Liver (tissue), 9 donors: ENCODE results near the gene POU2AF3. TPM values are rescaled to one million over a fixed set of nuclear protein-coding genes. Genes with fewer than 3 reads are reported as not detected.

ENCODE experiments used
- DNase-seq: peaks from one replicate; pipeline ENCODE4 v3.0.0-alpha.2; 2017; ENCODE audit warnings: low spot score
- H3K27ac ChIP-seq, 2 donors: one replicate each; pipeline ENCODE4 v1.7.0; 2013; ENCODE audit warnings: inconsistent platforms in 2 of 2, low read length in 2 of 2, control low read depth in 1 of 2, low read depth in 1 of 2, mild to moderate bottlenecking in 1 of 2
- H3K27me3 ChIP-seq, 4 donors: one replicate each; pipeline versions ENCODE4 v1.6.1 to v1.7.0; 2013; ENCODE audit warnings: low read length in 3 of 4, inconsistent platforms in 1 of 4, mild to moderate bottlenecking in 1 of 4, moderate library complexity in 1 of 4; ENCODE audit not compliant: control insufficient read depth in 4 of 4, insufficient read depth in 4 of 4
- H3K36me3 ChIP-seq, 4 donors: one replicate each; pipeline versions ENCODE4 v1.6.1 to v1.7.0; 2013; ENCODE audit warnings: low read length in 3 of 4, mild to moderate bottlenecking in 3 of 4, low read depth in 1 of 4, moderate library complexity in 1 of 4; ENCODE audit not compliant: control insufficient read depth in 4 of 4, insufficient read depth in 3 of 4
- H3K4me1 ChIP-seq, 4 donors: one replicate each; pipeline versions ENCODE4 v1.6.1 to v1.7.0; 2013; ENCODE audit warnings: low read length in 3 of 4, mild to moderate bottlenecking in 3 of 4, moderate library complexity in 1 of 4; ENCODE audit not compliant: control insufficient read depth in 4 of 4, insufficient read depth in 4 of 4
- H3K4me3 ChIP-seq, 3 donors: one replicate each; pipeline versions ENCODE4 v1.6.1 to v1.7.0; 2013; ENCODE audit warnings: low read length in 3 of 3, control low read depth in 1 of 3, low read depth in 1 of 3, mild to moderate bottlenecking in 1 of 3
- H3K9ac ChIP-seq, 2 donors: one replicate each; pipeline ENCODE4 v1.7.0; 2013; ENCODE audit warnings: low read length in 2 of 2, mild to moderate bottlenecking in 2 of 2, moderate library complexity in 2 of 2, control low read depth in 1 of 2, low read depth in 1 of 2
- H3K9me3 ChIP-seq, 4 donors: one replicate each; pipeline versions ENCODE4 v1.6.1 to v1.7.0; 2013; ENCODE audit warnings: low read length in 3 of 4; ENCODE audit not compliant: control insufficient read depth in 4 of 4
- ATF3 ChIP-seq: IDR thresholded peaks from 2 replicates; pipeline ENCODE4 v1.6.1; 2016; ENCODE audit warnings: antibody characterized with exemption
- CTCF ChIP-seq: fragments of 150-350 bp; IDR thresholded peaks from 2 replicates; pipeline ENCODE4 v1.5.1; 2017; ENCODE audit warnings: improper control_type of control experiment, low read depth, low read length; ENCODE audit not compliant: missing input control
- EGR1 ChIP-seq, 2 donors: IDR thresholded peaks; 2 replicates each; pipeline ENCODE4 v1.6.1; 2016 to 2018; ENCODE audit warnings: antibody characterized with exemption in 2 of 2, low read depth in 2 of 2
- FOXA1 ChIP-seq: IDR thresholded peaks from 2 replicates; pipeline ENCODE4 v1.6.1; 2016; ENCODE audit warnings: antibody characterized with exemption
- FOXA2 ChIP-seq: IDR thresholded peaks from 2 replicates; pipeline ENCODE4 v1.6.1; 2016; ENCODE audit warnings: antibody characterized with exemption
- GABPA ChIP-seq, 2 donors: IDR thresholded peaks in 1 of 2; conservative IDR thresholded peaks in 1 of 2; 2 replicates each; pipeline ENCODE4 v1.6.1; 2016; ENCODE audit warnings: antibody characterized with exemption in 2 of 2, mild to moderate bottlenecking in 1 of 2, moderate library complexity in 1 of 2
- HNF4A ChIP-seq, 2 donors: conservative IDR thresholded peaks; 2 replicates each; pipeline ENCODE4 v1.6.1; 2016; ENCODE audit warnings: antibody characterized with exemption in 2 of 2, mild to moderate bottlenecking in 2 of 2
- HNF4G ChIP-seq: IDR thresholded peaks from 2 replicates; pipeline ENCODE4 v1.6.1; 2016; ENCODE audit warnings: antibody characterized with exemption
- JUND ChIP-seq, 2 donors: IDR thresholded peaks; 2 replicates each; pipeline ENCODE4 v1.6.1; 2016; ENCODE audit warnings: antibody characterized with exemption in 2 of 2
- MAX ChIP-seq: IDR thresholded peaks from 2 replicates; pipeline ENCODE4 v1.6.1; 2016; ENCODE audit warnings: antibody characterized with exemption
- RAD21 ChIP-seq, 2 donors: IDR thresholded peaks; 2 replicates each; pipeline ENCODE4 v1.6.1; 2016; ENCODE audit warnings: antibody characterized with exemption in 2 of 2, mild to moderate bottlenecking in 2 of 2
- REST ChIP-seq: IDR thresholded peaks from 2 replicates; pipeline ENCODE4 v1.6.1; 2016; ENCODE audit warnings: antibody characterized with exemption, mild to moderate bottlenecking
- RXRA ChIP-seq, 2 donors: IDR thresholded peaks; 2 replicates each; pipeline ENCODE4 v1.6.1; 2017 to 2018; ENCODE audit warnings: antibody characterized with exemption in 2 of 2, mild to moderate bottlenecking in 1 of 2
- SP1 ChIP-seq: IDR thresholded peaks from 2 replicates; pipeline ENCODE4 v1.6.1; 2018; ENCODE audit warnings: antibody characterized with exemption, mild to moderate bottlenecking
- TAF1 ChIP-seq: conservative IDR thresholded peaks from 2 replicates; pipeline ENCODE4 v1.6.1; 2016; ENCODE audit warnings: antibody characterized with exemption, mild to moderate bottlenecking
- YY1 ChIP-seq: IDR thresholded peaks from 2 replicates; pipeline ENCODE4 v1.6.1; 2016; ENCODE audit warnings: antibody characterized with exemption, mild to moderate bottlenecking
- ZBTB33 ChIP-seq: IDR thresholded peaks from 2 replicates; pipeline ENCODE4 v1.6.1; 2016; ENCODE audit warnings: antibody characterized with exemption
- WGBS: extraction: QIAGEN DNeasy Blood & Tissue Kit; methylation state at CpG from one replicate; pipeline ENCODE4 v1.1.7; 2013; 5-methylcytosine and 5-hydroxymethylcytosine counted together
- polyA plus RNA-seq, 2 donors: library from polyadenylated mRNA; stranded (reverse) in 1 of 2; unstranded in 1 of 2; fragments of 200-250 nt in 1 of 2; fragments of >200 nt in 1 of 2; fragmentation: Nextera tagmentation in 1 of 2; extraction: Ambion mirVana in 1 of 2; gene quantifications; one replicate each; pipeline versions ENCODE4 v1.2.1 to v1.2.3, GENCODE V29; 2013 to 2015
- total RNA-seq, 2 donors: library from RNA; depleted of rRNA; stranded (reverse); fragments of >200 nt; gene quantifications; one replicate each; pipeline ENCODE4 v1.2.3, GENCODE V29; 2014
- donor health status: healthy.
- donor health status: healthy.
- donor health status: healthy.
- donor health status: healthy.
- donor health status: healthy.

The POU2AF3 gene
- total and polyA plus RNA-seq, 4 donors, result 0.17 to 0.68 (median 0.49) TPM

GRCh38 chr11:111309215-111309915 lies 11.0 kb downstream of the POU2AF3 start:
- peaks cover 2 to 12% (median 8%) of the 10 kb centered on the region in 4 donors for H3K4me1 ChIP-seq
- DNase-seq, result no peak
- H3K9ac ChIP-seq, result no peak overlapping the region
- no peak overlapping the region for H3K4me3 ChIP-seq
- TF ChIP-seq FOXA2 (no peak), GABPA (IDR thresholded peaks at IDR 0.05 in 1 of 2, conservative IDR thresholded peaks at IDR 0.05 in 1 of 2) (no peak), SP1 (no peak), RXRA (IDR thresholded peaks at IDR 0.05) (no peak), HNF4G (no peak), ATF3 (no peak), RAD21 (IDR thresholded peaks at IDR 0.05) (no peak), REST (no peak)
- H3K27ac ChIP-seq, result no peak overlapping the region
- WGBS, result 84% methylated on average over 5 of the region's 5 CpGs
- H3K27me3 ChIP-seq, result no peaks in the 10 kb centered on the region
- no peaks in the 10 kb centered on the region for H3K9me3 ChIP-seq
- no peaks in the 10 kb centered on the region for H3K36me3 ChIP-seq

GRCh38 chr11:111310088-111310487 lies 11.7 kb downstream of the POU2AF3 start:
- 67% methylated on average over 3 of the region's 3 CpGs for WGBS

More at GRCh38 chr11:111310088-111310487, 11.7 kb downstream of the POU2AF3 start:
- Histone ChIP-seq H3K36me3 (no peaks in the 10 kb centered on the region), H3K27ac (no peak overlapping the region), H3K4me1 (peaks cover 2 to 12% (median 8%) of the 10 kb centered on the region in 4 donors), H3K4me3 (no peak overlapping the region), H3K9me3 (no peaks in the 10 kb centered on the region), H3K9ac (no peak overlapping the region), H3K27me3 (no peaks in the 10 kb centered on the region)
- no peak for TF ChIP-seq JUND (IDR thresholded peaks at IDR 0.05)
- TF ChIP-seq EGR1 (IDR thresholded peaks at IDR 0.05; ENCODE audit: low read depth in 2 of 2), result no peak
- no peak for TF ChIP-seq YY1
- no peak for TF ChIP-seq TAF1
- no peak for TF ChIP-seq HNF4A (conservative IDR thresholded peaks at IDR 0.05)
- TF ChIP-seq RXRA (IDR thresholded peaks at IDR 0.05), result no peak
- TF ChIP-seq CTCF, result no peak
- no peak for TF ChIP-seq RAD21 (IDR thresholded peaks at IDR 0.05)
- TF ChIP-seq REST, result no peak
- no peak for TF ChIP-seq HNF4G
- TF ChIP-seq ZBTB33, result no peak
- no peak for TF ChIP-seq FOXA1
- no peak for TF ChIP-seq MAX
- no peak for TF ChIP-seq FOXA2
- no peak for DNase-seq
